Spleen (tissue), 11 donors: ENCODE measurements around the gene CELA1. TPM values are rescaled to one million over a fixed set of nuclear protein-coding genes. Genes with fewer than 3 reads are reported as not detected.
A peak's percentile ranks its signal among the peaks of the same experiment; 100 is the strongest.

Experiments used
- DNase-seq: peaks from one replicate; pipeline ENCODE4 v3.0.0-alpha.2; 2020
- H3K27ac ChIP-seq, 8 donors: fragments of 200-600 bp; sonication (generic) in 7 of 8; 1 replicate in 4 of 8; 2 replicates in 4 of 8; pipeline versions ENCODE4 v1.5.0 to v1.8.0; 2016 to 2021; ENCODE audit warnings: inconsistent platforms in 4 of 8, mild to moderate bottlenecking in 4 of 8, moderate library complexity in 1 of 8
- H3K27me3 ChIP-seq, 7 donors: fragments of 200-600 bp; sonication (generic) in 6 of 7; replicated peaks in 1 of 7; 1 replicate in 4 of 7; 2 replicates in 3 of 7; pipeline versions ENCODE4 v1.5.0 to v1.8.0; 2016 to 2021; ENCODE audit warnings: inconsistent platforms in 3 of 7, mild to moderate bottlenecking in 1 of 7
- H3K36me3 ChIP-seq, 6 donors: fragments of 200-600 bp; sonication (generic) in 5 of 6; 1 replicate in 4 of 6; 2 replicates in 2 of 6; pipeline versions ENCODE4 v1.5.0 to v1.8.0; 2016 to 2021; ENCODE audit warnings: inconsistent platforms in 2 of 6
- H3K4me1 ChIP-seq, 6 donors: fragments of 200-600 bp; sonication (generic) in 5 of 6; 1 replicate in 3 of 6; 2 replicates in 3 of 6; pipeline versions ENCODE4 v1.5.0 to v1.8.0; 2016 to 2021; ENCODE audit warnings: inconsistent platforms in 3 of 6
- H3K4me3 ChIP-seq, 8 donors: fragments of 200-600 bp; sonication (generic) in 7 of 8; 1 replicate in 4 of 8; 2 replicates in 4 of 8; pipeline versions ENCODE4 v1.5.0 to v1.8.0; 2016 to 2021; ENCODE audit warnings: inconsistent platforms in 4 of 8, mild to moderate bottlenecking in 4 of 8, moderate library complexity in 2 of 8
- H3K9me3 ChIP-seq, 8 donors: fragments of 200-600 bp; sonication (generic) in 7 of 8; 1 replicate in 4 of 8; 2 replicates in 4 of 8; pipeline versions ENCODE4 v1.5.0 to v1.8.0; 2016 to 2021; ENCODE audit warnings: inconsistent platforms in 4 of 8
- CTCF ChIP-seq, 11 experiments: fragments of 200-600 bp in 7 of 11; fragments of 450-650 bp in 4 of 11; sonication (generic) in 4 of 11; IDR thresholded peaks in 8 of 11; conservative IDR thresholded peaks in 3 of 11; 1 replicate in 7 of 11; 2 replicates in 4 of 11; pipeline versions ENCODE4 v1.4.0 to v1.8.0; 2016 to 2021; ENCODE audit warnings: antibody characterized with exemption in 11 of 11, inconsistent platforms in 4 of 11, mild to moderate bottlenecking in 1 of 11
- POLR2A ChIP-seq, 3 donors: fragments of 450-650 bp; IDR thresholded peaks; one replicate each; pipeline ENCODE4 v1.5.1; 2017; ENCODE audit warnings: antibody characterized with exemption in 3 of 3, mild to moderate bottlenecking in 1 of 3
- POLR2AphosphoS5 ChIP-seq, 3 donors: sonication (generic); formaldehyde crosslinking; IDR thresholded peaks; one replicate each; pipeline ENCODE4 v1.5.1; 2017; ENCODE audit warnings: antibody characterized with exemption in 3 of 3
- WGBS, 5 donors: extraction: QIAGEN DNeasy Blood & Tissue Kit in 3 of 5; methylation state at CpG; one replicate each; pipeline versions ENCODE4 v1.1.5 to v1.1.7; 2013 to 2018; 5-methylcytosine and 5-hydroxymethylcytosine counted together
- intact Hi-C: fragments of 100-400 bp; cut with DNase I; formaldehyde crosslinking; loops from one replicate; pipeline ENCODE4 v1.15.0; 2023; ENCODE audit warnings: low total_unique reads
- polyA plus RNA-seq, 3 donors: library from polyadenylated mRNA; stranded (reverse); fragments of 200-250 nt; gene quantifications; one replicate each; pipeline ENCODE4 v1.2.1, GENCODE V29; 2013
- total RNA-seq, 7 donors: library from RNA; depleted of rRNA in 3 of 7; stranded (reverse); fragments of >200 nt in 3 of 7; fragmentation: NEBNext Ultra II Directional in 4 of 7; extraction: Animal tissue kit (Norgen Biotek cat#: 25700) in 4 of 7; gene quantifications; one replicate each; pipeline versions ENCODE4 v1.1.0 to v1.2.1, GENCODE V29; 2016 to 2021
- donor health status: healthy with polysubstance abuse.
- donor health status: DM: no; HTN: no; CAD: no; lungs with moderate emphysema.
- donor health status: DM: no; HTN: no; CAD: no.
- donor health status: Bipolar disorder and iron deficiency.
- donor health status: healthy.
- donor health status: DM: no; HTN: no; CAD: no.
- donor health status: DM: yes; HTN: yes; CAD: no.

Gene CELA1
- total and polyA plus RNA-seq, 10 donors = 0.21 TPM; not detected in 9

- DNase-seq = no peak
- WGBS, 5 donors = 78 to 95% (median 88%) methylated on average over 4 of the region's 4 CpGs
- intact Hi-C loops = no loop called here
These were observed 17.9 kb downstream of the CELA1 start for GRCh38 chr12:51328587-51328986.

GRCh38 chr12:51326698-51327439 is 19.6 kb downstream of the CELA1 start:
- Histone ChIP-seq H3K9me3 (no peaks in the 10 kb centered on the region), H3K4me1 (peaks cover 29 to 85% (median 69%) of the 10 kb centered on the region in 6 donors), H3K27me3 (no peaks in the 10 kb centered on the region), H3K4me3 (peak overlapping the region in 1 of 8 donors; percentile 20), H3K36me3 (no peaks in the 10 kb centered on the region), H3K27ac (peak overlapping the region; percentile 54 to 99 (median 94))
- peak in 1 of 3 donors; percentile 77 for TF ChIP-seq POLR2AphosphoS5 (IDR thresholded peaks at IDR 0.05)
- TF ChIP-seq CTCF (IDR thresholded peaks at IDR 0.05 in 8 of 11, conservative IDR thresholded peaks at IDR 0.05 in 3 of 11) = no peak
- TF ChIP-seq POLR2A (IDR thresholded peaks at IDR 0.05) = no peak
- DNase-seq = no peak
- 24 to 39% (median 34%) methylated on average over 7 of the region's 7 CpGs for WGBS, 5 donors
- intact Hi-C loops = no loop called here

More at GRCh38 chr12:51328587-51328986, 17.9 kb downstream of the CELA1 start:
- peak overlapping the region in 5 of 8 donors; percentile 2 to 99 (median 93) for H3K27ac ChIP-seq
- no peaks in the 10 kb centered on the region for H3K9me3 ChIP-seq
- TF ChIP-seq CTCF (IDR thresholded peaks at IDR 0.05 in 8 of 11, conservative IDR thresholded peaks at IDR 0.05 in 3 of 11) (no peak), POLR2AphosphoS5 (IDR thresholded peaks at IDR 0.05) (no peak), POLR2A (IDR thresholded peaks at IDR 0.05) (no peak)
- peaks cover 25 to 68% (median 63%) of the 10 kb centered on the region in 6 donors for H3K4me1 ChIP-seq
- H3K36me3 ChIP-seq = no peaks in the 10 kb centered on the region
- H3K4me3 ChIP-seq = no peak overlapping the region
- H3K27me3 ChIP-seq = no peaks in the 10 kb centered on the region

- H3K27ac ChIP-seq = peak overlapping the region in 7 of 8 donors; percentile 92 to 99 (median 95)
- intact Hi-C loops = no loop called here
These were observed 21.5 kb downstream of the CELA1 start for GRCh38 chr12:51324953-51325352.

More at GRCh38 chr12:51324953-51325352, 21.5 kb downstream of the CELA1 start:
- WGBS, 5 donors = 70 to 89% (median 76%) methylated on average over 4 of the region's 4 CpGs
- Histone ChIP-seq H3K36me3 (no peaks in the 10 kb centered on the region), H3K27me3 (no peaks in the 10 kb centered on the region), H3K4me3 (no peak overlapping the region), H3K9me3 (no peaks in the 10 kb centered on the region), H3K4me1 (peaks cover 36 to 100% (median 84%) of the 10 kb centered on the region in 6 donors)
- TF ChIP-seq POLR2A (IDR thresholded peaks at IDR 0.05) (no peak), POLR2AphosphoS5 (IDR thresholded peaks at IDR 0.05) (no peak), CTCF (IDR thresholded peaks at IDR 0.05 in 8 of 11, conservative IDR thresholded peaks at IDR 0.05 in 3 of 11) (no peak)
- DNase-seq = no peak
